T-helper 2 cell treated with Interferon-gamma antibody and Interleukin-4, amounts not matched to agents 100 ng/mL and 5 ng/mL, for 36 hours (primary cell): Measurements from ENCODE around the gene RPS6KA5. TPM values are rescaled to one million over a fixed set of nuclear protein-coding genes. Genes with fewer than 3 reads are reported as not detected.
"Not testable (repeated sequence)": the region's sequence is repeated elsewhere in the genome, so short reads cannot be mapped to it uniquely, and the experiment has no call there.

Experiments
- intact Hi-C: fragments of 100-400 bp; cut with micrococcal nuclease; formaldehyde crosslinking; loops from one replicate; pipeline ENCODE4 v1.15.1; 2023
- total RNA-seq: library from RNA; stranded (reverse); gene quantifications from 2 replicates; pipeline ENCODE4 v1.2.3, GENCODE V29; 2022

RPS6KA5 gene
- total RNA-seq, 1 donor from 2014 or later: 50.5 TPM

GRCh38 chr14:90943367-90943766 is 117.1 kb downstream of the RPS6KA5 start:
- intact Hi-C loops: no loop called here

DNA sequence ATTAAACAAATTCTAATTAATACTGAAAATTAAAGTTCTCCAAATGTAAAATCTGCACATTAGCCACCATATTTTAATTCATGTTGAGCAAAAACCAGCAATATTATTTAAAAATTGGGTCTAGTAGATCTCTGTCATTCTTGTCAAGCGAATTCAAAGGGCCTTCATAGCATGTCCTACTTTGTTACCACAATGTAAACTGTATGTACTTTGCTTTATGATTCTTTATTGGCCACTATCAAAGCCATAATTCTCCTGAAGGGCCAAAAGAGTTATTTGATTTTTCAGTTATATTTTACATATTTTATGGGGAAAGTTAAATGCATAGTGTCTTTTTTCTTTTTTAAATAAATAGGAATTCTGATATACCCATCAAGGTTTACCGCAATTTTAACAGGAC is 117.9 kb downstream of the RPS6KA5 start:
- intact Hi-C loops: no loop called here

GRCh38 chr14:90941706-90942105 is 118.7 kb downstream of the RPS6KA5 start:
- intact Hi-C loops: no loop called here

DNA sequence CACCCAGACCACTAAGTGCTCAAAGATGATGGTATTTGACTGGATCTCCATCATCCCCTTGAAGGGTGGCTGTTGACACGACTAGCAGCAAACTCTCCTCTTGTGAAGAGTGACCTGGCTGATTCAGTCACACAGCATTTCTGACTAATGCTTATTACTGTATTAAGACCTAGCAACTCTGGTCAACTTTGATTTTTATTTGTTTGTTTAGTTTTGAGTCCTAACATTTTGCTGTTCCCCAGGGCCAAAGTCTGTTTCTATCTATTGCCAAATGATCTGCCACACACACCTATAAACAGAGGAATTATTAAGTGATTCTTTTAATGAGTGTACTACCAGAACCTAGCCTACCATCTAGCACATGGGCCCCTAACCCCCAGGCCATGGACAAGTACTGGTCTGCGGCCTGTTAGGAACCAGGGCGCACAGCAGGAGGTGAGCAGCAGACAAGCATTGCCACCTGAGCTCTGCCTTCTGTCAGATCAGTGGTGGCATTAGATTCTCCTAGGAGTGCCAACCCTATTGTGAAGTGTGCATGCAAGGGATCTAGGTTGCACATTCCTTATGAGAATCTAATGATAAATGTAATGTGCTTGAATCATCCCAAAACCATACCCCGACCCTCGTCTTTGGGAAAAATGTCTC is 120.0 kb downstream of the RPS6KA5 start:
- intact Hi-C loops: no loop called here

GRCh38 chr14:90939252-90939795 is 121.1 kb downstream of the RPS6KA5 start:
- intact Hi-C loops: not testable (repeated sequence)

DNA sequence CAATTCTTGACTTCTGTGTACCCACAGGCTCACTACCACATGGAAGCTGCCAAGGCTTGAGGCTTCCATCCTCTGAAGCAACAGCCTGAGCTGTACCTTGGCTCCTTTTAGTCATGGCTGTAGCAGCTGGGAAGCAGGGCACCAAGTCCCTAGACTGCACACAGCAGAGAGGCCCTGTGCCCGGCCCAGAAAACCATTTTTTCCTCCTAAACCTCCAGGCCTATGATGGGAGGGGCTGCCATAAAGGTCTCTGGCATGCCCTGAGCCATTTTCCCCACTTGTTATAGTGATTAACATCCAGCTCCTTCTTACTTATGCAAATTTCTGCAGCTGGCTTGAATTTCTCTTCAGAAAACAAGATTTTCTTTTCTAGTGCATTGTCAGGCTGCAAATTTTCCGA is 121.8 kb downstream of the RPS6KA5 start:
- intact Hi-C loops: no loop called here

- intact Hi-C loops: no loop called here
Measured at GRCh38 chr14:90936757-90937440, 123.5 kb downstream of the RPS6KA5 start.

DNA sequence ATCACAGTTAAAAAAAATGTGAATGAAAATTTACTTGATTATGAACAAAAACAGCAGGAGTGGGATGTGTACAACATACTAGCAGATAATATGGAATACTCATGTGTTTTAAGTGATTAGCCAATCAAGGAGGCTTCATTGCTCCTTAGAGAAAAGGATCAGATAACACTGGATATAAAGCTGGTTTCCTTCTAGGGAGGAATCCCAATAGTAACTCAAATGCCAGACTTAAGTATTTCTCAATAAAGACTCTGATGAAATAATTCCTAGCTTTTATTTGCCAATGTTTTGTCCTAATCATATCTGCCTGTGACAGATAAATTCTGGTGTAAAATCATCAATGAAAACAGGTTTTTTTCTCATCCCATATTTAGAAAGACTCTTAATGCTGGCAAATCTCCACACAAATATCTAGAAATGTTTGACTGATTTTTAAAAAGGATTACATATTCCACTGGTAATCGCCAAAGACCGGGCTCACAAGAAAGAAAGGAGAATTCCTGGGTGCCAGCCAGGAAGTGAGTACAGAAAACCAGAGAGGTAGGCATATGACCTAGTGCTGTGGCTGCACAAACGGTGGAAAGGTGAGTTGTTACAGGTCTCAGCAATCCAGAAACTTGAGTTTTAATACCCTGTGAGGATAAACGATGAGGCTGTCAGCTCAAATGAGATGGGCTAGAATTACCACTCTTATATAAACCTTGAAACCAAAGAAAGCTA is 135.7 kb downstream of the RPS6KA5 start:
- intact Hi-C loops: loop anchor here (5.0 kb wide), 1 partner anchor 83 kb away; no protein-coding TSS in a partner anchor

DNA sequence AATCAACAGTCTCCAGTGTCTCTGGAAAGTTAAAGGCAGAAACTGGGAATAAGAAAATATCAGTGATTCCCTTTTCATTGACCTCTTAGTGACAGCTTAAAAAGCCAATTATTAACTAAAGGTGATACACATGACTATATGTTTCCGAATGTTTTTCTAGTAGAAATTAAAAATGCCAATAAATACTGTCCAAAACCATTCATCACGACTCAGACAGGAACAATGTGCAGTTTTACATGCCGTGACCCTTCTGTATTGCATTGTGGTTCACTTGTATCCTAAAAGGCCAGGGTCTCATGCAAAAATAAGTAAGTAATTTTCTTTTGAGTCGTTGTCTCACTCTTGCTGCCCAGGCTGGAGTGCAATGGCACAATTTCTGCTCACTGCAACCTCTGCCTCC is 138.3 kb downstream of the RPS6KA5 start:
- intact Hi-C loops: loop anchor here (5.0 kb wide), 1 partner anchor 85 kb away; no protein-coding TSS in a partner anchor

GRCh38 chr14:90911121-90911520 is 149.3 kb downstream of the RPS6KA5 start:
- intact Hi-C loops: no loop called here

DNA sequence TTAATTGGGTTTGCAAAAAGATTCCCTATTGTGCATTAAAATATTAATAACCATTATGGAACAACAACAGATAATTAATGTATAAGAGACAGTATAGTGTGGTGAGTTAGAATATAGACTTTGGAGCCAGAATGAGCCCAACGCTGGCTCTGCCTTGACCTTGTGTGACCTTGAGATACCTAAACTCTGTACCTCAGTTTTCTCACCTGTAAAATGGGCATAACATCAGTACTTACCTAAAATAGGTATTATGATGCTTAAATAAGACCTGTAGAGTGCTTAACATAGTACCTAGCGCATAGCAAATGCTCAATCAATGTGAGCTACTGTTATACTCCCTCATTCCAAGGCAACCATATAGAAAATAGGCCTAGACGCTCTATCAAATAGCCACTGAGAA is 153.3 kb downstream of the RPS6KA5 start:
- intact Hi-C loops: no loop called here

GRCh38 chr14:90905531-90905930 is 154.9 kb downstream of the RPS6KA5 start:
- intact Hi-C loops: no loop called here

DNA sequence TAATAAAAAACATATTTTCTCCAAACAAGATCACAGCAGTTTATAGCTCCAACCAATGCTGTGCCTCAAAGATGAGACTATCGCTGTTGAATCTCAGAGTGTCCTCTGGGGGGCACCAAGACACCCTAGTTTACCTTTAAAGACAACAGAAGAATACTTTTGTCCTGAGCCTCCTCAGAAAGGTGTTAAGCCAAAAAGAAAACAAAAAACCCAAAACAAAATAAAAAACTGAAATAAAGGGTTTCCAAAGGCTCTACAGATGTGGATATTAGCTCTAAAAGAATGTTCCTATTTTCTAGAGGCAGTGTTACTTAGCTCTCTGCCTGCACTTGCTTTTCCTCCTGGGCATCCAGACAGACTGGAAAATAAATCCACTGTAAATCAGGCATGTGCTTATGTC is 157.3 kb downstream of the RPS6KA5 start:
- intact Hi-C loops: loop anchor here (1.0 to 5.0 kb wide), 5 partner anchors 156 to 383 kb away; no protein-coding TSS in a partner anchor

DNA sequence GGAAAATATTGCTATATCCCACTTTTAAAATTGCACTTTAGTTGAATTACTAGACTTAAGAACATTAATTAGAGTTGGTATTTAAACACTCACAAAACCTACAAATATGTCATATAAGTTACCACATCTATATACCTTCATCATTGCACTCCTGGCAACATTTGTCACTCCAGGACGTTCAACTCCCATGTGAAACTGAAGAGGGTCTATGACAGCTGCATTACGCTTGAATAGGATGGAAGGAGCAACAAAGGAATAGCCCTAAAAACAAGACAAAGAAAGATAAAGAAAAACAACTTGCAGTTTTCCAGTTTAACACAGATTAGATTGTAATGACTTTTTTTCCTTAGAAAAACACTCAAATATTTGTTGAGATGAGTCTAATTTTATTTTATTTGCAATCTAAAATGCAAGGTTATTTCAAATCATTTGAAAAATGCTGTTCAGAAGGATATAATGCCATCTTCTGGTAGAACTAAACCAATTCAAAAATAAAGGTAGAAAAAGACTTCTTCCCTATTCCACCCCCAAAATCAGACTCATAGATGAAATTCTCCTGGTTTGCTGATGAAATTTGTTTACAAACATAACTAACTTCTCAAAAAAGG is 159.9 kb downstream of the RPS6KA5 start:
- intact Hi-C loops: loop anchor here (5.0 kb wide), 1 partner anchor 252 kb away; no protein-coding TSS in a partner anchor

DNA sequence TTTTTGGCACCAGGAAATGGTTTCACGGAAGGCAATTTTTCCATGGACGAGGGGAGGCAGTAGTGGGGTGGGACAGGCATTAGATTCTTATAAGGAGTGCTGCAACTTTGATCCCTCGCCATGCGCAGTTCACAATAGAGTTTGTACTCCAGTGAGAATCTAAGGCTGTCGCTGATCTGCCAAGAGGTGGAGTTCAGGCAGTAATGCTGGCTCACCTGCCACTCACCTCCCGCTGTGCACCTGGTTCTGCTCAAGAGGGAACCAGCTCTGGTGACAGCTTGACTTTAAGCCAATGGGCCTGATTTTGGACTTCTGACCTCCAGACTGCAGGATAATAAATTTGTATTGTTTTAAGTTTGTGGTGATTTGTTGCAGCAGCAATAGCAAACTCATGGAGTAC is 163.4 kb downstream of the RPS6KA5 start:
- intact Hi-C loops: no loop called here

DNA sequence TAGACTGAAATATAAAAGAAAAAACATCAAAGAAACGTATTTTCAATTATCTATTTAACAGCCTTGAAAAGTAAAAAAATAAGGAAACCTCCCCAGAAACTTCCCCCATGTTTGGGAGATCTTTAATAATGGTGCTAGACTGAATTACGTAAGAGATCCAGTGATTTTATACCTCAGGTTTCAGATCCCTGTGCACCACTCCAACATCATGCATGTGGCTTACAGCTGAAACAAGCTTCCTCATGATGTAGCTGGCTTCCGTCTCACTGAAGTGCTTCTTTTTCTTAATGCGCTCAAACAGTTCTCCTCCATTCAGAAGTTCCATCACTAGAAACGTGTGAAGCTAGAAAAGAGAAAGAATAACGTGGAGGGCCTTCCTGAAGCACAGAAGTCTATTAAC is 166.2 kb downstream of the RPS6KA5 start:
- intact Hi-C loops: no loop called here

- intact Hi-C loops: no loop called here
Measured at GRCh38 chr14:90893510-90893909, 166.9 kb downstream of the RPS6KA5 start.

DNA sequence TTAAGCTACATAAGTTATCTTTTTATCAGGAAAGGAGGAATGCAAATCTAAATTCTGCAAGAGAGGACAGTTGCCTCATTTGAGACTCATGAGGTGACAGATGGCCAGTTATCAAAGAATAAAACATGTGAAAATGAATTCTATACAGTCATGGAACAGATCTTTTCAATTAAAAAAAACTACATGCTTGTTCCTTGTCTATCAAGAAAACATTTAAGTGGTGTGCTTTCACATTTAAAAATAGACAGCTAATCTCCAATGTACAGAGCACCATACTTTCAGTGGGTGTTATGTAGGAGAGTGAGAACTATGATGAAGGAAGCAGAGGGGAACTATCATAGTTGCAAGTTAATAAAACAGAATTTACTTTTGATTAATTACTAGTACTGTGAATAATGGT is 167.5 kb downstream of the RPS6KA5 start:
- intact Hi-C loops: no loop called here

- intact Hi-C loops: no loop called here
Measured at GRCh38 chr14:90891326-90891725, 169.1 kb downstream of the RPS6KA5 start.

GRCh38 chr14:90890322-90891020 is 170.0 kb downstream of the RPS6KA5 start:
- intact Hi-C loops: no loop called here

DNA sequence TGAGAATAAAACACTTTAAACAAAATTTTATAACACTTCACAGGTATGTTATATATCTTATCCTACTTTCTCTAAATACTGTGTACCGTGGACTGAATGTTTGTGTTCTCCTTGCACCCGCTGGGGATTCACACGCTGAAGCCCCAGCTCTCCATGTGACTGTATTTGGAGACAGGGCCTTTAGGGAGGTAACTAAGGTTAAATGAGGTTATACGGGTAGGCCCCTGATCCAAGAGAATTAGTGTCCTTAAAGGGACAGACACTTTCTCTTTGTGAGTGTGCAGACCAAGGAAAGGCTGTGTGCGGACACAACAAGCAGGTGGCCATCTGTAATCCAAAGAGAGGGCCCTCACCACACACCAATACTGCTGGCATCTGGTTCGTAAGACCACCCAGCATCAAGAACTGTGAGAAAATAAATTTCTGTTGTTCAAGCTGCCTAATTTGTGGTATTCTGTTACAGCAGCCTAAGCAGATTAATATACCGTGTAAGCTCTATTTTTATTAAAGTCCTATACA is 174.1 kb downstream of the RPS6KA5 start:
- intact Hi-C loops: no loop called here
